HCT116 (cell line): ENCODE results near the gene TYMS. TPM values are rescaled to one million over a fixed set of nuclear protein-coding genes. Genes with fewer than 3 reads are reported as not detected.
A peak's percentile ranks its signal among the peaks of the same experiment; 100 is the strongest.

Experiments used
- ATAC-seq: fragments of 200-7000 bp; cut with Tn5 transposase; 2 replicates; pipeline ENCODE4 v1.9.1; 2020; ENCODE audit warnings: mild to moderate bottlenecking, moderate library complexity
- BruUV-seq: library from RNA; stranded (reverse); fragments of 400-500 nt; replicated peaks from 2 replicates; lab custom pipeline; 2021; lab: Mats Ljungman, UMichigan
- CTCF ChIA-PET: fragments of 300-600 bp; sonication (Branson Sonifier 250); formaldehyde crosslinking; loops from one replicate; lab custom pipeline; 2021; ENCODE audit warnings: antibody characterized with exemption; lab: Charles Lee
- POLR2A ChIA-PET: fragments of 300-600, 350-600 bp; sonication (Branson Sonifier 250); formaldehyde crosslinking; loops from one replicate; lab custom pipeline; 2021; ENCODE audit warnings: antibody characterized with exemption; lab: Charles Lee
- RAD21 ChIA-PET, 2 experiments: fragments of 300-600 bp; sonication (Branson Sonifier 250); formaldehyde crosslinking; loops; one replicate each; lab custom pipeline; 2023; ENCODE audit warnings: low total read pairs in 2 of 2; ENCODE audit not compliant: uncharacterized antibody in 2 of 2, unreplicated experiment in 2 of 2, low non-redundant PET in 1 of 2; lab: Charles Lee
- DNase-seq: peaks from one replicate; pipeline ENCODE4 v3.0.0-alpha.2; 2010; ENCODE audit warnings: low read depth, low spot score
- H2AFZ ChIP-seq: fragments of 200-600 bp; shearing (Covaris generic), sonication (generic); 2 replicates; pipeline ENCODE4 v1.6.1; 2017; ENCODE audit warnings: low read depth, mixed run types, mixed read lengths, antibody characterized with exemption, low read length; ENCODE audit not compliant: poor library complexity, severe bottlenecking
- H3K27ac ChIP-seq: 2 replicates; pipeline ENCODE4 v1.5.1; 2012; ENCODE audit warnings: low read depth, low read length
- H3K27me3 ChIP-seq: fragments of 200-600 bp; sonication (generic); 2 replicates; pipeline ENCODE4 v1.6.1; 2016; ENCODE audit warnings: mixed run types, low read length, mixed read lengths; ENCODE audit not compliant: insufficient read depth
- H3K36me3 ChIP-seq, 2 experiments: fragments of 200-500 bp in 1 of 2; fragments of 200-600 bp in 1 of 2; sonication (Bioruptor generic) in 1 of 2; sonication (generic) in 1 of 2; 2 replicates each; pipeline versions ENCODE4 v1.5.1 to v1.6.1; 2014 to 2016; ENCODE audit warnings: low read length in 2 of 2, inconsistent platforms in 1 of 2, mixed read lengths in 1 of 2, mixed run types in 1 of 2; ENCODE audit not compliant: insufficient read depth in 2 of 2, control insufficient read depth in 1 of 2
- H3K4me1 ChIP-seq, 2 experiments: fragments of 200-600 bp in 1 of 2; sonication (generic) in 1 of 2; 2 replicates each; pipeline versions ENCODE4 v1.5.1 to v1.6.1; 2012 to 2017; ENCODE audit warnings: low read length in 2 of 2, inconsistent platforms in 1 of 2, mild to moderate bottlenecking in 1 of 2, mixed read lengths in 1 of 2, mixed run types in 1 of 2, moderate library complexity in 1 of 2; ENCODE audit not compliant: insufficient read depth in 2 of 2, control insufficient read depth in 1 of 2
- H3K4me2 ChIP-seq: fragments of 200-600 bp; sonication (generic); 2 replicates; pipeline ENCODE4 v1.6.1; 2017; ENCODE audit warnings: mixed run types, low read length, mixed read lengths
- H3K4me3 ChIP-seq, 2 experiments: fragments of 200-600 bp in 1 of 2; sonication (generic) in 1 of 2; replicated peaks in 1 of 2; 2 replicates each; pipeline ENCODE4 v1.5.1; 2011 to 2016; ENCODE audit warnings: low read length in 2 of 2, control low read depth in 1 of 2, low read depth in 1 of 2, mild to moderate bottlenecking in 1 of 2, mixed read lengths in 1 of 2, mixed run types in 1 of 2
- H3K79me2 ChIP-seq: fragments of 200-600 bp; sonication (generic); 2 replicates; pipeline ENCODE4 v1.6.1; 2017; ENCODE audit warnings: mild to moderate bottlenecking, mixed run types, low read length, moderate library complexity, mixed read lengths; ENCODE audit not compliant: insufficient read depth
- H3K9ac ChIP-seq: fragments of 200-600 bp; sonication (generic); 2 replicates; pipeline ENCODE4 v1.6.1; 2016; ENCODE audit warnings: low read length, mixed read lengths
- H3K9me2 ChIP-seq: fragments of 200-600 bp; sonication (generic), shearing (Covaris generic); 2 replicates; pipeline ENCODE4 v1.6.1; 2017; ENCODE audit warnings: mixed run types, mild to moderate bottlenecking, moderate library complexity; ENCODE audit not compliant: insufficient read depth
- H3K9me3 ChIP-seq, 2 experiments: fragments of 200-500 bp in 1 of 2; fragments of 200-600 bp in 1 of 2; sonication (Bioruptor generic) in 1 of 2; sonication (generic) in 1 of 2; 2 replicates each; pipeline ENCODE4 v1.6.1; 2014 to 2017; ENCODE audit warnings: low read length in 2 of 2, mixed read lengths in 2 of 2, inconsistent platforms in 1 of 2, low read depth in 1 of 2, mild to moderate bottlenecking in 1 of 2, mixed run types in 1 of 2, moderate library complexity in 1 of 2; ENCODE audit not compliant: control insufficient read depth in 1 of 2, insufficient read depth in 1 of 2
- H4K20me1 ChIP-seq: fragments of 200-600 bp; sonication (generic), shearing (Covaris generic); 2 replicates; pipeline ENCODE4 v1.6.1; 2017; ENCODE audit warnings: mixed run types, mild to moderate bottlenecking, moderate library complexity; ENCODE audit not compliant: insufficient read depth
- EGR1 ChIP-seq: IDR thresholded peaks from 2 replicates; pipeline ENCODE4 v1.6.1; 2012; ENCODE audit warnings: low read depth
- ELF1 ChIP-seq: IDR thresholded peaks from 2 replicates; pipeline ENCODE4 v1.6.1; 2012; ENCODE audit warnings: low read depth, borderline replicate concordance
- EZH2 ChIP-seq: fragments of 200-600 bp; sonication (generic); IDR thresholded peaks from 2 replicates; pipeline ENCODE4 v1.6.1; 2017; ENCODE audit warnings: antibody characterized with exemption, mixed run types
- EZH2phosphoT487 ChIP-seq: fragments of 200-600 bp; IDR thresholded peaks from 2 replicates; pipeline ENCODE4 v1.6.1; 2018; ENCODE audit warnings: antibody characterized with exemption, borderline replicate concordance
- FOSL1 ChIP-seq: IDR thresholded peaks from 2 replicates; pipeline ENCODE4 v1.6.1; 2012; ENCODE audit warnings: low read depth
- POLR2A ChIP-seq: IDR thresholded peaks from 2 replicates; pipeline ENCODE4 v1.7.0; 2011; ENCODE audit warnings: borderline replicate concordance; ENCODE audit not compliant: insufficient read depth, insufficient read length; ENCODE audit errors: extremely low read depth
- POLR2AphosphoS5 ChIP-seq: IDR thresholded peaks from 2 replicates; pipeline ENCODE4 v1.6.1; 2011; ENCODE audit warnings: mild to moderate bottlenecking, low read depth, low read length, moderate library complexity
- SP1 ChIP-seq: IDR thresholded peaks from 2 replicates; pipeline ENCODE4 v1.6.1; 2012; ENCODE audit warnings: low read depth
- intact Hi-C: fragments of 100-400 bp; cut with micrococcal nuclease; formaldehyde crosslinking; loops from 2 replicates; pipeline ENCODE4 v1.10.0; 2022
- total RNA-seq: library from RNA; stranded (reverse); gene quantifications from one replicate; pipeline ENCODE4 v1.2.1, GENCODE V29; 2021; ENCODE audit not compliant: unreplicated experiment

Gene TYMS
- total RNA-seq, 1 experiment from 2014 or later: 245 TPM

DNA sequence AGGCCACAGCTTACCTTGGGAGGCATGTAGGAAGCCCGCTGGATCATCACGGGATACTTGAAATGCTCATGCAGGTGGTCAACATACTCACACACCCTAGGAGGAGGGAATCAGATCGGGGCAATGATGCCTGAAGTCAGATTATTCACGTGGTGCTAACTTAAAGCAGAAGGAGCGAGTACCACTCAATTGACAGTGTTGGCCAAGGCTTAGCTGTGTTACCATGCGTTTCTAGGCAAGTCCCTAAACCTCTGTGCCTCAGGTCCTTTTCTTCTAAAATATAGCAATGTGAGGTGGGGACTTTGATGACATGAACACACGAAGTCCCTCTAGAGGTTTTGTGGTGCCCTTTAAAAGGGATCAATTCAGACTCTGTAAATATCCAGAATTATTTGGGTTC, 17.9 kb downstream of the TYMS start:
- ATAC-seq (no peak), DNase-seq (no peak)
- Histone ChIP-seq H2AFZ (no peak overlapping the region), H3K27ac (no peak overlapping the region), H3K27me3 (no peaks in the 10 kb centered on the region), H3K4me1 (no peaks in the 10 kb centered on the region), H3K9me3 (no peaks in the 10 kb centered on the region), H3K79me2 (peaks cover 12% of the 10 kb centered on the region; the same call in 1 of the 2 replicates), H3K9me2 (no peaks in the 10 kb centered on the region), H3K9ac (no peak overlapping the region), H4K20me1 (no peaks in the 10 kb centered on the region), H3K36me3 (peaks cover 43 to 46% of the 10 kb centered on the region in 2 experiments), H3K4me3 (no peak overlapping the region), H3K4me2 (no peak overlapping the region)
- TF ChIP-seq POLR2AphosphoS5: 0 out of 2 replicates have a peak, but pooled peaks have one; percentile 37
- no peak for TF ChIP-seq EZH2
- no TSS peak for BruUV-seq
- POLR2A ChIA-PET: no interaction called here
- CTCF ChIA-PET: no interaction called here
- intact Hi-C loops: no loop called here
- RAD21 ChIA-PET: no interaction called here

DNA sequence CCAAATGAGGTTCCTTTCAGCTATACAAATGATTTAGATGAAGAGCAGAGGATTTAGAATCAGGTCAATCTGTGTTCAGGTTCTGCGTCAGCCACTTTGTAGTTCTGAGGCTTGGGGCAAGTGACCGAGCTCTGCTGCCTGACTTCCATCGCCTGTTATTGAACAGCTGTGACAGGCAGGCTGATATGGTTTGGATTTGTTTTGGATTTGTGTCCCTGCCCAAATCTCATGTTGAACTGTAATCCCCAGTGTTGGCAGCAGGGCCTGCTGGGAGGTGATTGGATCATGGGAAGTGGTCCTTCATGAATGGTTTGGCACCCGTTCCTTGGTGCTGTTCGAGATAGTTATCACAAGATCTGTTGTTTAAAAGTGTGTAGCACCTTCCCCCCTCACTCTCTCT, 18.6 kb downstream of the TYMS start:
- H3K9ac ChIP-seq: no peak overlapping the region
- ChIA-PET CTCF (no interaction called here), POLR2A (no interaction called here), RAD21 (no interaction called here)
- BruUV-seq: no TSS peak
- H4K20me1 ChIP-seq: no peaks in the 10 kb centered on the region
- H3K9me3 ChIP-seq: no peaks in the 10 kb centered on the region
- H3K36me3 ChIP-seq: peaks cover 35 to 42% of the 10 kb centered on the region in 2 experiments
- no peaks in the 10 kb centered on the region for H3K4me1 ChIP-seq
- H3K27me3 ChIP-seq: no peaks in the 10 kb centered on the region
- TF ChIP-seq EZH2phosphoT487: no peak
- TF ChIP-seq EGR1: no peak
- TF ChIP-seq FOSL1: no peak
- TF ChIP-seq ELF1: no peak
- no peak for TF ChIP-seq SP1
- no peak for TF ChIP-seq POLR2A
- H2AFZ ChIP-seq: no peak overlapping the region
- H3K27ac ChIP-seq: no peak overlapping the region
- intact Hi-C loops: no loop called here
- no peak overlapping the region for H3K4me2 ChIP-seq
- no peaks in the 10 kb centered on the region for H3K9me2 ChIP-seq
- DNase-seq (no peak), ATAC-seq (peak; percentile 23; the same call in 1 of the 2 replicates)
- H3K4me3 ChIP-seq: no peak overlapping the region
- H3K79me2 ChIP-seq: peaks cover 12% of the 10 kb centered on the region; the same call in 1 of the 2 replicates
